Liver (tissue), 9 donors: Measurements from ENCODE around the gene CPAMD8. TPM values are rescaled to one million over a fixed set of nuclear protein-coding genes. Genes with fewer than 3 reads are reported as not detected.
"Not testable (repeated sequence)": the region's sequence is repeated elsewhere in the genome, so short reads cannot be mapped to it uniquely, and the experiment has no call there.

Experiments
- DNase-seq: peaks from one replicate; pipeline ENCODE4 v3.0.0-alpha.2; 2017; ENCODE audit warnings: low spot score
- H3K27ac ChIP-seq, 2 donors: one replicate each; pipeline ENCODE4 v1.7.0; 2013; ENCODE audit warnings: inconsistent platforms in 2 of 2, low read length in 2 of 2, control low read depth in 1 of 2, low read depth in 1 of 2, mild to moderate bottlenecking in 1 of 2
- H3K27me3 ChIP-seq, 4 donors: one replicate each; pipeline versions ENCODE4 v1.6.1 to v1.7.0; 2013; ENCODE audit warnings: low read length in 3 of 4, inconsistent platforms in 1 of 4, mild to moderate bottlenecking in 1 of 4, moderate library complexity in 1 of 4; ENCODE audit not compliant: control insufficient read depth in 4 of 4, insufficient read depth in 4 of 4
- H3K36me3 ChIP-seq, 4 donors: one replicate each; pipeline versions ENCODE4 v1.6.1 to v1.7.0; 2013; ENCODE audit warnings: low read length in 3 of 4, mild to moderate bottlenecking in 3 of 4, low read depth in 1 of 4, moderate library complexity in 1 of 4; ENCODE audit not compliant: control insufficient read depth in 4 of 4, insufficient read depth in 3 of 4
- H3K4me1 ChIP-seq, 4 donors: one replicate each; pipeline versions ENCODE4 v1.6.1 to v1.7.0; 2013; ENCODE audit warnings: low read length in 3 of 4, mild to moderate bottlenecking in 3 of 4, moderate library complexity in 1 of 4; ENCODE audit not compliant: control insufficient read depth in 4 of 4, insufficient read depth in 4 of 4
- H3K4me3 ChIP-seq, 3 donors: one replicate each; pipeline versions ENCODE4 v1.6.1 to v1.7.0; 2013; ENCODE audit warnings: low read length in 3 of 3, control low read depth in 1 of 3, low read depth in 1 of 3, mild to moderate bottlenecking in 1 of 3
- H3K9ac ChIP-seq, 2 donors: one replicate each; pipeline ENCODE4 v1.7.0; 2013; ENCODE audit warnings: low read length in 2 of 2, mild to moderate bottlenecking in 2 of 2, moderate library complexity in 2 of 2, control low read depth in 1 of 2, low read depth in 1 of 2
- H3K9me3 ChIP-seq, 4 donors: one replicate each; pipeline versions ENCODE4 v1.6.1 to v1.7.0; 2013; ENCODE audit warnings: low read length in 3 of 4; ENCODE audit not compliant: control insufficient read depth in 4 of 4
- ATF3 ChIP-seq: IDR thresholded peaks from 2 replicates; pipeline ENCODE4 v1.6.1; 2016; ENCODE audit warnings: antibody characterized with exemption
- CTCF ChIP-seq: fragments of 150-350 bp; IDR thresholded peaks from 2 replicates; pipeline ENCODE4 v1.5.1; 2017; ENCODE audit warnings: improper control_type of control experiment, low read depth, low read length; ENCODE audit not compliant: missing input control
- FOXA1 ChIP-seq: IDR thresholded peaks from 2 replicates; pipeline ENCODE4 v1.6.1; 2016; ENCODE audit warnings: antibody characterized with exemption
- GABPA ChIP-seq, 2 donors: IDR thresholded peaks in 1 of 2; conservative IDR thresholded peaks in 1 of 2; 2 replicates each; pipeline ENCODE4 v1.6.1; 2016; ENCODE audit warnings: antibody characterized with exemption in 2 of 2, mild to moderate bottlenecking in 1 of 2, moderate library complexity in 1 of 2
- HNF4A ChIP-seq, 2 donors: conservative IDR thresholded peaks; 2 replicates each; pipeline ENCODE4 v1.6.1; 2016; ENCODE audit warnings: antibody characterized with exemption in 2 of 2, mild to moderate bottlenecking in 2 of 2
- HNF4G ChIP-seq: IDR thresholded peaks from 2 replicates; pipeline ENCODE4 v1.6.1; 2016; ENCODE audit warnings: antibody characterized with exemption
- JUND ChIP-seq, 2 donors: IDR thresholded peaks; 2 replicates each; pipeline ENCODE4 v1.6.1; 2016; ENCODE audit warnings: antibody characterized with exemption in 2 of 2
- MAX ChIP-seq: IDR thresholded peaks from 2 replicates; pipeline ENCODE4 v1.6.1; 2016; ENCODE audit warnings: antibody characterized with exemption
- NR2F2 ChIP-seq: IDR thresholded peaks from 2 replicates; pipeline ENCODE4 v1.6.1; 2016; ENCODE audit warnings: antibody characterized with exemption
- RAD21 ChIP-seq, 2 donors: IDR thresholded peaks; 2 replicates each; pipeline ENCODE4 v1.6.1; 2016; ENCODE audit warnings: antibody characterized with exemption in 2 of 2, mild to moderate bottlenecking in 2 of 2
- REST ChIP-seq: IDR thresholded peaks from 2 replicates; pipeline ENCODE4 v1.6.1; 2016; ENCODE audit warnings: antibody characterized with exemption, mild to moderate bottlenecking
- SP1 ChIP-seq: IDR thresholded peaks from 2 replicates; pipeline ENCODE4 v1.6.1; 2018; ENCODE audit warnings: antibody characterized with exemption, mild to moderate bottlenecking
- TAF1 ChIP-seq: conservative IDR thresholded peaks from 2 replicates; pipeline ENCODE4 v1.6.1; 2016; ENCODE audit warnings: antibody characterized with exemption, mild to moderate bottlenecking
- YY1 ChIP-seq: IDR thresholded peaks from 2 replicates; pipeline ENCODE4 v1.6.1; 2016; ENCODE audit warnings: antibody characterized with exemption, mild to moderate bottlenecking
- ZBTB33 ChIP-seq: IDR thresholded peaks from 2 replicates; pipeline ENCODE4 v1.6.1; 2016; ENCODE audit warnings: antibody characterized with exemption
- WGBS: extraction: QIAGEN DNeasy Blood & Tissue Kit; methylation state at CpG from one replicate; pipeline ENCODE4 v1.1.7; 2013; 5-methylcytosine and 5-hydroxymethylcytosine counted together
- polyA plus RNA-seq, 2 donors: library from polyadenylated mRNA; stranded (reverse) in 1 of 2; unstranded in 1 of 2; fragments of 200-250 nt in 1 of 2; fragments of >200 nt in 1 of 2; fragmentation: Nextera tagmentation in 1 of 2; extraction: Ambion mirVana in 1 of 2; gene quantifications; one replicate each; pipeline versions ENCODE4 v1.2.1 to v1.2.3, GENCODE V29; 2013 to 2015
- total RNA-seq, 2 donors: library from RNA; depleted of rRNA; stranded (reverse); fragments of >200 nt; gene quantifications; one replicate each; pipeline ENCODE4 v1.2.3, GENCODE V29; 2014
- donor health status: healthy.
- donor health status: healthy.
- donor health status: healthy.
- donor health status: healthy.
- donor health status: healthy.

CPAMD8 gene
- total and polyA plus RNA-seq, 4 donors, result 0.92 to 1.4 (median 1.1) TPM

- Histone ChIP-seq H3K4me1 (peaks cover 0 to 5% (median 0%) of the 10 kb centered on the region in 4 donors), H3K9ac (no peak overlapping the region)
- WGBS, result 3% methylated on average over 40 of the region's 40 CpGs
Observed at GRCh38 chr19:17025991-17026658, 485 bp downstream of the CPAMD8 start.

GRCh38 chr19:17025361-17025760 is 1.2 kb downstream of the CPAMD8 start:
- Histone ChIP-seq H3K4me1 (peaks cover 0 to 5% (median 0%) of the 10 kb centered on the region in 4 donors), H3K9me3 (peaks cover 2 to 7% (median 4%) of the 10 kb centered on the region in 4 donors), H3K27ac (no peak overlapping the region), H3K27me3 (peaks cover 0 to 4% (median 0%) of the 10 kb centered on the region in 4 donors), H3K4me3 (no peak overlapping the region), H3K36me3 (no peaks in the 10 kb centered on the region), H3K9ac (no peak overlapping the region)
- 76% methylated on average over 6 of the region's 6 CpGs for whole genome bisulfite sequencing
- TF ChIP-seq HNF4A (conservative IDR thresholded peaks at IDR 0.05) (no peak), REST (no peak), TAF1 (no peak), HNF4G (no peak), ZBTB33 (no peak), NR2F2 (no peak), ATF3 (no peak), MAX (no peak), GABPA (IDR thresholded peaks at IDR 0.05 in 1 of 2, conservative IDR thresholded peaks at IDR 0.05 in 1 of 2) (no peak), RAD21 (IDR thresholded peaks at IDR 0.05) (no peak)
- no peak for DNase-seq

More at GRCh38 chr19:17025991-17026658, 485 bp downstream of the CPAMD8 start:
- Histone ChIP-seq H3K4me3 (peak overlapping the region in 1 of 3 donors; percentile 17), H3K27ac (no peak overlapping the region), H3K27me3 (peaks cover 0 to 4% (median 0%) of the 10 kb centered on the region in 4 donors), H3K9me3 (peaks cover 2 to 7% (median 4%) of the 10 kb centered on the region in 4 donors), H3K36me3 (no peaks in the 10 kb centered on the region)
- TF ChIP-seq MAX (no peak), JUND (IDR thresholded peaks at IDR 0.05) (no peak), SP1 (no peak), CTCF (no peak), HNF4G (no peak), YY1 (no peak), FOXA1 (no peak), TAF1 (no peak)
- no peak for DNase-seq

- H3K27ac ChIP-seq, H3K9me3 ChIP-seq, H3K4me1 ChIP-seq, H3K27me3 ChIP-seq, H3K4me3 ChIP-seq, H3K36me3 ChIP-seq, DNase-seq, H3K9ac ChIP-seq: not testable (repeated sequence)
- WGBS, result 76% methylated on average over 8 of the region's 8 CpGs
Observed at GRCh38 chr19:17024941-17025340, 1.7 kb downstream of the CPAMD8 start.
